NOMO-1 treated with dmso at 0.1 percent for 144 hours (cell line): ENCODE measurements around the gene KNCN.

Experiments used
- DNase-seq: peaks from one replicate; lab custom pipeline; 2025; ENCODE audit not compliant: unreplicated experiment; lab: John Stamatoyannopoulos, UW

KNCN gene

GRCh38 chr1:46546210-46546609, 5.2 kb downstream of the KNCN start:
- DNase-seq = no peak

- DNase-seq = peak; percentile 21
These were observed 5.7 kb downstream of the KNCN start for GRCh38 chr1:46545784-46546183.

DNA sequence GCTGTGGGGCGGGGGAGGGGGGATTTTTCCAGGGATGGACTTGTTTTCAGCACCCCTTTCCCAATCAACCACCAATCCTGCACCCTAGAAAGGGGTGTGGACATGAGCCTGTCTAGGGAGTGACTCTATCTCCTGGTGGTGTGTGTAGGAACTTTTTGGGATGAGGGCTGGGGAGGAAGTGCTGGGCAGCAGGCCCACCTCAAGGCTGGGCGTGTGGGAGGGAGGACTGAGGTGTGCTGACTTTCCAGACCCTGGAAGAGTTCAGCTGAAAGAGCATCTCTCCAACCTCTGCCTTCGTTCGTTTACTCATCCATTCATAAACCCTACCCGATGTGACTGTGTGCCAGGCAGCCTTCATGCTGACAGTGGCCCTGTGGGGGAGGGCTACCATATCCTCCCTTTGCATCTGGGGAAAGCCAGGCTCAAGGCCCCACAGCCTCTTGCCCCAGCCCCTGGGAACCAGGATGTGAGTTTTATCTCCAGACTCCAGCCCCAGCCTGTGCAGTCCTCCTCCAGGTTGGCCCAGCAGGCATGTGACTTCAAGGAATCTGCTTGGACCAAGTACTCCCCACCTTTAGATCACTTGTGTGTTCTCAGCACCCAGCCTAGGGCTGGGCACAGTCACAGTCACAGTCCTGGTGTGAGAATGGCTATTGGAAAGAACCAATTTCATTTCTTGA, 6.7 kb downstream of the KNCN start:
- no peak for DNase-seq

- no peak for DNase-seq
These were observed 7.5 kb downstream of the KNCN start for GRCh38 chr1:46543761-46544560.

GRCh38 chr1:46543382-46543760, 8.1 kb downstream of the KNCN start:
- DNase-seq = no peak

DNA sequence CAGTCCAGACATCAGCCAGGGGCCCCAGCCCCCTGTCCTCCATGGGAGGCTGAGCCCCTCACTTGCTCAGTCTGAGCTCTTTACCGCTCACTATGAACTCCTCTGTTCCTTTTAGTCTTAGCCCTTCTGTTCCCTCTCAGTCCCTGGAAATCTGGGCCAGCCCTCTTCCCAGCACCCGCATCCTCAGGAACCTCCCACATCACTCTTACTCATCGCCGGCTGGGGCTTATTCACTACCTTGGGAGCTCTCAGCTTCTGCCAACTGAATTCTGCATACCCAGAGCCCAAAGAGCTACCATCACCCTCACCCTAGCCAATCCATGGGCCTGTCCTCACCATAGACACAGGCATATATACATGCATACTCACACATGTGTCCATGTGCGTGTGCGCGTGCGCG, 11.5 kb downstream of the KNCN start:
- DNase-seq = no peak

DNA sequence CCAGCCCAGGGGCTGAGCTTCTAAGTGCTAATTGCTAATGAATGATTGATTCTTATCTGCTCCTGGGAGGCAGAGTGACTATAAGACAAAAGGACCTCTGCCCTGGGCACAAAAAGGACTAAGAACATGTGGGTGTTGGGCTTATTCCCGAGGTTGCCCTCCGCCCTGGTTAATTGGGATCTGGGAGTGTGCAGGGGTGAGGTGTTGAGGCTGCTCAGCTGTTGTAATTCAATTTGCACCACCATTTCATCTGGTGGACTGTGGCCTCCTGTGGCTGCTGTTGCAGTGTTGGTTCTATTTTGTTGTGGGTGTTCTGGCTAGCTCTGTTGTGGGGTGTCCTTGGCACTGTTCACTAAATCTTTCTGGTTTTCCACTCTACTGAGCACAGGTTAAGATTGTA, 13.3 kb downstream of the KNCN start:
- DNase-seq = no peak

DNA sequence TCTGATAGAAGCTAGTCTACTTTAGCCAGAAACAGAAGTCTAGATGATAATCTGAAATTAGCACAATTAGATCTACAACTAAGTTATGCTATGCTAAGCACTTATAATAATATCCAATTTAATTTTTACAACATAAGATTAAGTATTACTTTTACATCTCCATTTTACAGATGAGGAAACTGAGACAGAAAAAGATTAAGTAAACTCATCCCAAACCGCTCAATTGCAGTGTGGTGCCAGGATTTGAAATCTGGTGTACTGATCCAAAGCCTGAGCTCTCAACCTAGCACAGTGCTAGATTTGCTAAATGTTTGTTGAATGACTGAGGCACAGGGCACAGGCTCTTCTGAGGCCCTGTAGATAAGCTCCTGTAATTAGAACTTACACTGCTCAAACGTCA, 13.8 kb downstream of the KNCN start:
- no peak for DNase-seq

DNA sequence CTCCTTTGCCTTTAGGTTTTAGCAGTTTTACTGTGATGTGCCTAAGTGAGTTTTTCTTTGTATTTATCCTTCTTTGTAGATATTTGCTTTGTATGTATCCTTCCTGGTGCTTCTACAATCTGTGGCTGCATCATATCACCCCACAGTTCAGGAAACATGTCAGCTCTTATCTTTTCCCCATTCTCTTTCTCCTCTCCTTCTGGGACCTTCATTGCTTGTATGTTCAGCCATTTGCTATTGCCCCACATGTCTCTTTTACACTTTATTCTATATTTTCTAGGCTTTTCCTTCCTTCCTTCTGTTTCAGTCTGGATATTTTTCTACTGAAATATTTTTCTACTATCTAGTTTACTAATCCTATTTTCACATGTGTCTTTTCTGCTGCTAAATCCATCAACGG, 14.9 kb downstream of the KNCN start:
- DNase-seq = no peak

DNA sequence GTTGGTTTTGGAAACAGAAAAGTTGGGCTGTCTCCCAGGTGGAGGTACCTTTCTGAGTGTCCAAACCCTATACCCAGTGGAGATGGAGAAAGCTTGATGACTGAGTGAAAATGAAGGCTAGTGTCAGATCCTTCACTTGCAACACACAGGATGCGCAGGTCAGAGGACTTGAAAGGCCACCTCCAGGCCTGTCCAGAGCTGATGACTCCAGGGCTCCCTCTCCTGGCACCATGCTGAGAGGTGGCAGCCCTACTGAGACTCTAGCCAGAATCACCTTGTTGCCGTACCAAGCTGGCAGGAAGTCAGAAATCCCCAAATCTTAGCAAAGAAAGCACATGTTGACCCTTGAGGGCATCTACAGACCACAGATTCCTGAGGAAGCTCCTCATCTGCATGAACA, 16.4 kb downstream of the KNCN start:
- DNase-seq = no peak

DNA sequence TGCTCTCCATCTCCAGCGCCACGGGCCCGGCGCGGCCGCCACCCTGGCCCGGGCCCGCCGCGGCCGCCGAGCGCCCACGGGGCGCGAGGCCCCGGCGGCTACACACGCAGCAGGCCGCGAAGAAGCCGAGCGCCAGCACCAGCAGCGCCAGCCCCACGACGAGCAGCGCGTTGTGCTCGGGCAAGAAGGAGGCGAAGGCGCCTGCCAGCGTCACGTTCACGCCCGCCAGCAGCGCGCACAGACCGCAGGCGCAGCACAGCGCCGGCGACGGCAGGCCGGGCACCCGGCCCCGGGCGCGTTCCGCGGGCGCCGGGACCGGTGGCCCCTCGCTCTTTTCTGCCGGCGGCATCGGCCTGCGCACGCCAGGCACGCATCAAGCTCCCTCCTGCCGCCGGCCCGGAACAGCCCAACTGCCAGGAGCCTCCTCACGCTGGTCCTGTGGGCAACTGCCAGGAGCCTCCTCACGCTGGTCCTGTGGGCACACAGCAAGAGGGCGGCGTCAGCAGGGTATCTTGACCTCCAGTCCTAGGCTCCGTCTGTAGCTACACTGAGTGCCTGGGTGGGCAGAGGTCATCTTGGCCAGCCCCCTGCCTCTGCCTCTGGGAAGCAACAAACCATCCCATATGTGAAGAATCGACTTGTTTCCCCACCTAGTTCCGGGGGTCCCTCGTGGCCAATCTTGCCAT, 18.1 kb downstream of the KNCN start:
- no peak for DNase-seq

DNA sequence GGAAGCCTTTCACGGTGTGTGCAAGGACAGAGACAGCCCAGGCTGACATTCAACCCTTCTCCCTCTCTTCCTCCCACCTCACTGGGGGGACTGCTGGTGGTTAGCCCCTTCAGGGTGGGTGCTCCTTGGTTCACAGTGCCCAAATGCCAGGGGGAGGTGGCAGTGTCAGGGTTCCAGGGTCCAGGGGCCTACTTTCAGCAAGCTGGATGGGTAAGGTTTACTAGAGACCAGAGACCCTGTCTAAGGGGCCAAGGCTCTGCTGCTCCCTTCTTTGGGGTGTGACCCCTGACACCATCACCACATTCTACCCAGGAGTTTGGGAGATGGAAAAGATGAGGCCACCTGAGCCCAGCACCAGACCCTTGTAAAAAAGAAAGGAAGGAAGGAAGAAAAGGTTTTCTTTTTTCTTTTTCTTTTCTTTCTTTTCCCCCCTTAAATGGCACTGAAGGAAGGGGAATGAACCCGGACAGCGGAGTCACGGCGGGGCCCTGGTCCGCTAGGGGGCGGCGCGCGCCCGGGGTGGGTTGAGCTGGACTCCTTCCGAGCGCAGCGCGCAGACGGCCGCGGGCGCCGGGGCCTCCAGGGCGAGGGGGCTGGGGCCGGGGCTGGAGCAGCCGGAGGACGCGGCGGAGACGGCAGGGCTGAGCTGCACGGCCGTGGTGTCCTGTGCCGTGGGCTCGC, 18.8 kb downstream of the KNCN start:
- peak; percentile 23 for DNase-seq

GRCh38 chr1:46532095-46532494, 19.4 kb downstream of the KNCN start:
- no peak for DNase-seq

- no peak for DNase-seq
These were observed 20.5 kb downstream of the KNCN start for GRCh38 chr1:46530791-46531409.

- no peak for DNase-seq
These were observed 21.1 kb downstream of the KNCN start for GRCh38 chr1:46530311-46530710.

GRCh38 chr1:46529031-46529630, 22.3 kb downstream of the KNCN start:
- no peak for DNase-seq

DNA sequence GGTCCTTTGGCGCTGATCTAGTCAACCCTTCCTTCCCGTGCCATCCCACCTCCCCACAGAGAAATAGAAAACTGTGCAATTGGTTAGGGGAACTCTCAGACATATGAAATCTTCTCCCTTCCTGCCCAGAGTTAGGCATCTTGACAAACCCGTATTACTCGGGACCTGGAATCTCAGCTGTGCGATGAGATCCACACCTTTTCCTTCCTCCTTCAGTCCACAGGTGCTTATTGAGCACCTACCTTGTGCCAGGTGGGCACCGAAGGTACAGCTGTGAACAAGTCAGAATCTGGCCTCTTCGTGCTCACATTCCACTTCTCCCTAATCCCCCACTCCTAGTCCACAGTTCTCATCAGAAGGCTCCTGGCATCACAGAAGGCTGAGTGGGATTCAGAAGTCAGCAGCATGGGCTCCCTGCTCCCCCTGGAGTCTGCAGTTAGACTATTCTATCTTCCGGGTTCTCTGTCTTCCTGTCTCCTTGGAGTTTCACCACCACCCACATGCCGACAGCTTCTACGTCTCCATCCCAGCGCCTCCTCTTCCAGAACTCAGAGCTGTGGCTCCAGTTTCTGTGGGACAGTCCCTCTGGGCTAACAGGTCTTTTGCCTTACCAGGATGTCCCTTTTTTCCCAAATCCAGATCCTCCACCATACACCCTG, 23.0 kb downstream of the KNCN start:
- no peak for DNase-seq

- peak; percentile 47 for DNase-seq
These were observed 23.8 kb downstream of the KNCN start for GRCh38 chr1:46527474-46528296.

DNA sequence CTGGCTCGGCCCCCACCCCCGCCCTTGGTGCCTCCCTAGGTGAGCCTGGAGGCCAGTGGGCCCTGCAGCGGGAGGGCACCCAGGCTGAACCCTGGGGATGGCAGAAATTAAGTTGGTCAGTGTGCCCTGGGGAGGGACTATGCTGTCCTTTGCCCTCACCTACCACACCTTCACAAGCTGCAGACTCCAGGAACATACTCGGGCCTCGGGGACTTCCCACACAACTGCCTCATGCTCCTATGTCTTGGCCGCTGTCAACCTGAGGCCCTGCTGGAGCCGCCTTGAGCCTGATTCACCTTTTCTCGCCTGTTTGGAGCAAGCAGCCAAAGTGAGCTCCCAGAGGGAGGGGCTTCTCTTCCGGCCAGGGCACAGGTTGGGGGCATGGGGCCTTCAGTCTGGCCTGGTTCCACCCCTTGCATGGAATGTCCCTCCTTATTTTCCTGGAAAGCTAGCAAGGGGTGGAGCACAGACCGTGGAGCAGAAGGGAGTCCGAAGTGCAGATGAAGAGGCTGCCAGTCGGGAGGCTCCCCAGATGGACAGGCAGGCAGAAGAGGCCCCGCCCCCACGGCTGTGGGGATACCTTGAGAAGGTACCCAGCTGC, 24.7 kb downstream of the KNCN start:
- no peak for DNase-seq
